Activated T-cell treated with anti-CD3 and anti-CD28 coated beads, Interleukin-2, amount 50 U/mL, for 24 hours (primary cell): ENCODE results near the gene EDIL3.

ENCODE experiments used
- DNase-seq: peaks from one replicate; pipeline ENCODE4 v3.0.0-alpha.2; 2020
- H3K27ac Mint-ChIP-seq: 2 replicates; pipeline ENCODE4 v1.8.0; 2020; ENCODE audit warnings: mild to moderate bottlenecking, mixed read lengths
- H3K27me3 Mint-ChIP-seq: 2 replicates; pipeline ENCODE4 v1.8.0; 2020; ENCODE audit warnings: mixed read lengths
- H3K36me3 Mint-ChIP-seq: 2 replicates; pipeline ENCODE4 v1.8.0; 2020; ENCODE audit warnings: low read depth, mixed read lengths
- H3K4me1 Mint-ChIP-seq: 2 replicates; pipeline ENCODE4 v1.8.0; 2020; ENCODE audit warnings: low read depth, mixed read lengths
- H3K4me3 Mint-ChIP-seq: 2 replicates; pipeline ENCODE4 v1.8.0; 2020; ENCODE audit warnings: mild to moderate bottlenecking, moderate library complexity, mixed read lengths
- H3K9me3 Mint-ChIP-seq: 2 replicates; pipeline ENCODE4 v1.8.0; 2020; ENCODE audit warnings: mixed read lengths

Gene EDIL3

GRCh38 chr5:84273517-84273883, 111.2 kb downstream of the EDIL3 start:
- DNase-seq, result no peak
- Mint-ChIP-seq H3K27ac (no peak overlapping the region), H3K9me3 (no peaks in the 10 kb centered on the region), H3K4me1 (no peaks in the 10 kb centered on the region), H3K4me3 (no peak overlapping the region), H3K36me3 (no peaks in the 10 kb centered on the region), H3K27me3 (no peaks in the 10 kb centered on the region)

DNA sequence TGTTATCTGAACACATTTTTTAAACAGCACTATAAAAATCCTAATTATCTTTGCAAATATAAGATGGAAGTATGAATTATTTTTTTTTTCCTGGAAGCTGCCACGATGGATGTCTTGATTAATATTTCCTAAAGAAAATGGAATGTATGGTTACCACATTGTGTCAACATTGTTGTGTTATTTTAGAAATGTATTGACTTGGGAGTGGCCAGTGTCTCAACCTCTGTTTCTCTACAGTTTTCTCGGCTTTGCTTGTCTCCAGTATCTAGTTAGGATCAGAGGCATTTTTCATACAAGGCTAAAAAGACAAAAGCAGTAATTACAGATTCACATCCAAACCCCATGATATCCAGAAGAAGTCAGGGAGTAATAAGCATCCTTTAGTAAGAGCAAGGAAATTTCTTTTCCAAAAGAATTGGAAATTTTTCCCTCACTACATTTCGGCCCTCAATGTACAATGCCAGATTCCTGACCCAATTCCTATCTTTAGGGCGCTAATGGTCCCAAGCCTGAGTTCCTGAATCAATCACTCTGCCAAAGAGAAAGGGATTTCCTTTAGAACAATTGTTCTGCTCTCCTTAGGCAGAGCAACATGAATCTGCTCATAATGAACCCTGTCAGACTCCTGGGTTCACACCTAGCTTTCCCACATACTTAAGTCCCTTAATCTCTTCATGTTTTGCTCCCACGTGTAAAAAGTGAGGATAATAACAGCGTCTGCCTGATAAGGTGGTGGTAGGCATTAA, 111.7 kb downstream of the EDIL3 start:
- Mint-ChIP-seq H3K27ac (no peak overlapping the region), H3K36me3 (no peaks in the 10 kb centered on the region), H3K9me3 (no peaks in the 10 kb centered on the region), H3K27me3 (no peaks in the 10 kb centered on the region), H3K4me1 (no peaks in the 10 kb centered on the region), H3K4me3 (no peak overlapping the region)
- no peak for DNase-seq

DNA sequence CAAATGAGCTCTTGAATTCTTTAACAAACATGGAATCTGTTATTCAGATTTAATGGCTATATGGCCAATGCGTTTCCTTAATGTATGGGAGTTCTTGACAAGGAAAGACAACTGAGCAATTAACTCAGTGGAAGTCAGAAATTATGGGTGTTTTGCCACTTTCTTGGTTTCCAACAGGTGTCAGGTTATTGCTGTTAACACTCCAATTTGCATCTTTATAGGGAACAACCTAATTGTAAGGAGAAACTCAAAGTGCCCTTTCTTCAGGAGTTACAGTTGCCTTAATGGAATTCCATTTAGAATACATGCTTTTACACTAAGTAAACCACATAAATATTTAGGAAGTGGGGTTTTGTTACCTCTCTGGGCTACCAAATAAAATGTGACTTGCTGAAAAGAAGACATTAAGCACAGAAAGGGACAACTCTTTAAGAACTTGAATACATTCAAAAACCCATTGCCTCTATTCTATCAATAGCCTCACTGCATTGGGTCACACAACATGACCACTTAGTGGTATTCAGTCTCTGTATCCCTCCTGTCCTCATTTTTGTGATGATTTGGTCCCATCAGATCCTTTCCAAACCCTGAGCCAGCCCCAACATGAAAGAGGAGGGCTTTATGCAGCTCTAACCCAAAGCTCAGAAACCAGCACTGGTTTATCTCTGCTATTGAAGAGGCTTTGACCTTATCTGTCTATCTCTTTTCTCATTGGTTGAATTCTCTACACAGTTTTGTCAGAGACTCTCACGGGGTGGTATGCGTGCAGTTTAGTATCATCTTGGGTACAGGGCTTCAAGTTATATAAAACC, 118.7 kb downstream of the EDIL3 start:
- Mint-ChIP-seq H3K4me1 (no peaks in the 10 kb centered on the region), H3K27ac (no peak overlapping the region), H3K27me3 (no peaks in the 10 kb centered on the region), H3K36me3 (no peaks in the 10 kb centered on the region), H3K9me3 (no peaks in the 10 kb centered on the region), H3K4me3 (no peak overlapping the region)
- no peak for DNase-seq

GRCh38 chr5:84265130-84265529, 119.5 kb downstream of the EDIL3 start:
- no peaks in the 10 kb centered on the region for H3K9me3 Mint-ChIP-seq
- DNase-seq, result no peak
- no peak overlapping the region for H3K4me3 Mint-ChIP-seq
- H3K4me1 Mint-ChIP-seq, result no peaks in the 10 kb centered on the region
- H3K36me3 Mint-ChIP-seq, result no peaks in the 10 kb centered on the region
- no peak overlapping the region for H3K27ac Mint-ChIP-seq
- H3K27me3 Mint-ChIP-seq, result no peaks in the 10 kb centered on the region

DNA sequence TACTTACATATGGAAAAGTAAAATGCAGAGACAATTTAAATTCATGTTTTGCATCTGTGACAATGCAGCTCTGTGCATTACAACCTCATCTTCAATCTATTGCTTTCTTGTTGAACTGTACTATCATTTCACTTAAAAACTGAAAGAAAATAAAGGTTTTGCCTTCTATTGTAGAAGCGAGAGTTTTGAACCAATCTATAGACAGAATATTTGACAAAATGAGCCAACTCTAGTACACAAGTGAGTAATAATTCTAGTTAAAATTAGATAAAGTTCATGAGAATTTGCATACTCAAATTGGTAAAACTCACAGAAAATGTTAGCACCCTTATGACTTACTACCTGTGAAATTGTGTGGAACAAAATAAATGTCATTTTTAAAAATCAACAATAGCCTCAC, 123.7 kb downstream of the EDIL3 start:
- no peaks in the 10 kb centered on the region for H3K36me3 Mint-ChIP-seq
- no peaks in the 10 kb centered on the region for H3K4me1 Mint-ChIP-seq
- H3K27me3 Mint-ChIP-seq, result no peaks in the 10 kb centered on the region
- no peak for DNase-seq
- H3K27ac Mint-ChIP-seq, result no peak overlapping the region
- H3K4me3 Mint-ChIP-seq, result no peak overlapping the region
- no peaks in the 10 kb centered on the region for H3K9me3 Mint-ChIP-seq

GRCh38 chr5:84260140-84260539, 124.5 kb downstream of the EDIL3 start:
- no peak for DNase-seq
- Mint-ChIP-seq H3K4me1 (no peaks in the 10 kb centered on the region), H3K4me3 (no peak overlapping the region), H3K27ac (no peak overlapping the region), H3K36me3 (no peaks in the 10 kb centered on the region), H3K27me3 (no peaks in the 10 kb centered on the region), H3K9me3 (no peaks in the 10 kb centered on the region)

DNA sequence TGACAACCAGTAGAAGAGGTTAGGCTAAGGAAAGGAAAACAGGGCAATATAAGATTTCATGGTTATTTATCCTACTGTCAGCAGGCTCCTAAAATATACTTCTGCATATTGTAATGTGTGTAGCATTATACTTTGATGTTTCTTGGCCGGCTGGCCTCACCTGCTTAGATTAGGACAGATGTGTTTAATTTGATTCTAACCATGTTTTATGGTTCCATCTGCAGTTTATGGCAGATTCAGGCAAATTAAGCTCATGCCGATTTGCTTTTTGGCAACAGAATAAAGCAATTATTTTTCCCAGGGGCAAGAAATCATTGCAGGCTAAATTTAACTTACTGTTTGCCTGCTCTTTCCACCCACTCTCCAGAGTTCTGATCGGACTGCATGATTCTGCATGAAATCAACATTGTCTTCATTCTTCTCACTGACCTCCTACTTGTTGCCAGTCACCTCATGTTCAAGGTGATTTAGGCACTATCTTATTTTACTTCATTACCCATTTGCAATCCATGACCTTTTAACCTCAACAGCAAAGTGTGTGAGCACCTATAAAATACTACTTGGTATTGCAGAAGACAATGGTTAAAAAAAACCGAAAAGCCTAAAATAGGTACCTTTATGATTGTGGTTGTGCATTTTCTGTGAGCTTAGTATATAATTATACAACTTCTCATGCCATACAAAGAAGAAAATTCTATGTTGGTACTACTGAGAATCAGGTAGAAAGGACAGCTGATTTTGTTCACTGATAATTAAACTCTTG, 125.2 kb downstream of the EDIL3 start:
- Mint-ChIP-seq H3K27ac (no peak overlapping the region), H3K27me3 (no peaks in the 10 kb centered on the region), H3K4me1 (no peaks in the 10 kb centered on the region), H3K4me3 (no peak overlapping the region), H3K36me3 (no peaks in the 10 kb centered on the region), H3K9me3 (no peaks in the 10 kb centered on the region)
- DNase-seq, result no peak

- Mint-ChIP-seq H3K9me3 (no peaks in the 10 kb centered on the region), H3K27ac (no peak overlapping the region), H3K4me1 (no peaks in the 10 kb centered on the region), H3K27me3 (no peaks in the 10 kb centered on the region), H3K36me3 (no peaks in the 10 kb centered on the region), H3K4me3 (no peak overlapping the region)
- no peak for DNase-seq
Observed at GRCh38 chr5:84257061-84257460, 127.6 kb downstream of the EDIL3 start.

DNA sequence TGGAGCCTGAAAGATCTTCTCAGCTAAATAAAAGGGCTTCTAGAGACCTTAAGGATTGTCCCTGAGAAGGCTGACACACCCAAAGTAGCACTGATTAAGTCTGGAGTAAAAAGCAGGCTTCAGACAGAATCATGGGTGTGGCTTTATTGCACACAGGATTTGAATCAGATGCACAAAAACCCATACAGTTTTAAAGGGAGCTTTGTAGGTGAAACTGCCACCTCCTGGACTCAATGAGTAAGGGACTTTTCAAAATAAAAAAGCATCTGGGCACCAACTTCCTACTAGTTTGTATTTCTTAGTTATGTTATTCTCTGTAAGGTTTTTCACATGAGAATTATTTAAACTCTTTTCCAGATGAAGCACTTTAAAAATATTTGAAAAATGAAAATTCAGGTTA, 129.4 kb downstream of the EDIL3 start:
- no peaks in the 10 kb centered on the region for H3K9me3 Mint-ChIP-seq
- H3K36me3 Mint-ChIP-seq, result no peaks in the 10 kb centered on the region
- no peaks in the 10 kb centered on the region for H3K4me1 Mint-ChIP-seq
- no peak overlapping the region for H3K4me3 Mint-ChIP-seq
- no peaks in the 10 kb centered on the region for H3K27me3 Mint-ChIP-seq
- DNase-seq, result no peak
- H3K27ac Mint-ChIP-seq, result no peak overlapping the region

DNA sequence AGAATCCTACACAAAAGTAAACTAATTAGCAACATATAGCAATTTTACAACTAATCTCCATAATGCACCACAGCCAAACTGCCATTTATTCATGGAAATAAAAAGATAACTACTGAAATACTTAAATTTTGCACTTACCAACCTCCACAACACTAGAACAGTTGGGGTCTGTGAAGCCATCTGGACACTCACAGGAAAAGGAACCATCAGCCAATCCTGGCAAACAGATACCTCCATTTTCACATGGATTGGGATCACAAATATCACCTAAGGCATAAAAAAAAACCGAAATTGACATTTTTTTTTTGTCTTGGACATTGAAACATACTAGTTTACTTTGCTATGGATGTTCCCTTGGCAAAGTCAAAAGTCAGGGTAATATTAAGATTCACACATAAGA, 130.7 kb downstream of the EDIL3 start:
- Mint-ChIP-seq H3K4me1 (no peaks in the 10 kb centered on the region), H3K36me3 (no peaks in the 10 kb centered on the region), H3K27ac (no peak overlapping the region), H3K9me3 (no peaks in the 10 kb centered on the region), H3K27me3 (no peaks in the 10 kb centered on the region), H3K4me3 (no peak overlapping the region)
- no peak for DNase-seq

DNA sequence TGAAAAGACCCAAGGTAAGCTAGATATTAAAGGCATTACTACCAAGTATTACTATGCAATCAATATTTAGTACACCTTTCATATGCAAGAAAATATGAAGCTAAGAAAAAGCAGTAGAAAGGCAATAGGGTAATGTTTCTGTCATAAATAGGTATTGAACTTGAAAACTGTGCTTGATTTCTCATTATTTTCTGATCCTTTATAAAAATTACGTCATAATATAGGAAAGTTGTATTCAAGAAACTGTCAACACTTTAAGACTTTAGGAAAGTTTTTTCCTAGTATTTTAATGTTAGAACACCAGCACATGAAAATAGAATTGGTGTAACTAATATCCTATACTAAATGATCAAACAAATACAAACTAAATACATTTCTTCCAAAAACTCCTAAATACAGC, 133.2 kb downstream of the EDIL3 start:
- Mint-ChIP-seq H3K36me3 (no peaks in the 10 kb centered on the region), H3K4me1 (no peaks in the 10 kb centered on the region), H3K27me3 (no peaks in the 10 kb centered on the region), H3K27ac (no peak overlapping the region), H3K9me3 (no peaks in the 10 kb centered on the region), H3K4me3 (no peak overlapping the region)
- no peak for DNase-seq

GRCh38 chr5:84249918-84250630, 134.6 kb downstream of the EDIL3 start:
- Mint-ChIP-seq H3K4me3 (no peak overlapping the region), H3K27ac (no peak overlapping the region), H3K4me1 (no peaks in the 10 kb centered on the region), H3K27me3 (no peaks in the 10 kb centered on the region), H3K9me3 (no peaks in the 10 kb centered on the region), H3K36me3 (no peaks in the 10 kb centered on the region)
- no peak for DNase-seq

GRCh38 chr5:84248013-84248412, 136.7 kb downstream of the EDIL3 start:
- H3K4me3 Mint-ChIP-seq, result no peak overlapping the region

DNA sequence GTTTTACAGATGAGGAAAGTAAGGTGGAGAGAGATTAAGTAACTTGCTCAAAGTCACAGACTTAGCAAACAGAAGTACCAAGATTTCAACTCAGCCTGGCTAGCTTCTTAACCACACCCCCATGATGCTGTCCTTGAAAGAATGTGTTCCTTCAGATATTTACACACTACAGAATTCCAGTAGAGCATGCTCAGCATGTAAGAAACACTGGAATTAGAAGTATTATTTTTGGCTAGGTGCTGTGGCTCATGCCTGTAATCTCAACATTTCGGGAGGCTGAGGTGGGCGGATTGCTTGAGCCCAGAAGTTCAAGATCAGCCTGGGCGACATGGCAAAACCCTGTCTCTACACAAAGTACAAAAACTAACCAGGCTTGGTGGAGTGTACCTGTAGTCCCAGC, 142.4 kb downstream of the EDIL3 start:
- no peak for DNase-seq
- no peaks in the 10 kb centered on the region for H3K9me3 Mint-ChIP-seq
- no peaks in the 10 kb centered on the region for H3K36me3 Mint-ChIP-seq
- H3K4me1 Mint-ChIP-seq, result no peaks in the 10 kb centered on the region
- H3K4me3 Mint-ChIP-seq, result no peak overlapping the region
- H3K27me3 Mint-ChIP-seq, result no peaks in the 10 kb centered on the region
- no peak overlapping the region for H3K27ac Mint-ChIP-seq

More at GRCh38 chr5:84248013-84248412, 136.7 kb downstream of the EDIL3 start:
- no peak for DNase-seq
- Mint-ChIP-seq H3K27ac (no peak overlapping the region), H3K36me3 (no peaks in the 10 kb centered on the region), H3K4me1 (no peaks in the 10 kb centered on the region), H3K9me3 (no peaks in the 10 kb centered on the region), H3K27me3 (no peaks in the 10 kb centered on the region)
